GM12891 (cell line): Measurements from ENCODE around the gene FAM171A2.

Source experiments
- PAX5 ChIP-seq: IDR thresholded peaks from 2 replicates; pipeline ENCODE4 v1.6.1; 2011; ENCODE audit warnings: low read length, moderate library complexity, mild to moderate bottlenecking; ENCODE audit not compliant: insufficient read depth, severe bottlenecking
- POLR2A ChIP-seq: IDR thresholded peaks from 2 replicates; pipeline ENCODE4 v1.6.1; 2011; ENCODE audit warnings: low read depth, low read length, control low read depth
- POLR2AphosphoS5 ChIP-seq: IDR thresholded peaks from 2 replicates; pipeline ENCODE4 v1.6.1; 2011; ENCODE audit warnings: low read depth, low read length, control low read depth
- POU2F2 ChIP-seq: IDR thresholded peaks from 2 replicates; pipeline ENCODE4 v1.6.1; 2011; ENCODE audit warnings: low read depth, mild to moderate bottlenecking, control low read depth, low read length, moderate library complexity
- SPI1 ChIP-seq: IDR thresholded peaks from 2 replicates; pipeline ENCODE4 v1.6.1; 2011; ENCODE audit warnings: low read depth, low read length, control low read depth
- TAF1 ChIP-seq: IDR thresholded peaks from 2 replicates; pipeline ENCODE4 v1.6.1; 2011; ENCODE audit warnings: low read depth, low read length, control low read depth

GRCh38 chr17:44397479-44398440, 34.1 kb upstream of the FAM171A2 start:
- TF ChIP-seq POLR2A (no peak), TAF1 (no peak), POLR2AphosphoS5 (no peak), PAX5 (no peak), SPI1 (no peak), POU2F2 (no peak)
